SK-N-SH (cell line): Measurements from ENCODE around the gene JAG1. TPM values are rescaled to one million over a fixed set of nuclear protein-coding genes. Genes with fewer than 3 reads are reported as not detected.

Experiments
- CTCF ChIA-PET: fragments of 300-600, 350-600 bp; formaldehyde crosslinking; extraction: SDS; loops from one replicate; lab custom pipeline; 2021; lab: Yijun Ruan, JAX
- POLR2A ChIA-PET: fragments of 350-600 bp; sonication (Branson Sonifier 250); formaldehyde crosslinking; extraction: SDS; loops from one replicate; lab custom pipeline; 2020; ENCODE audit warnings: antibody characterized with exemption, inconsistent platforms; lab: Yijun Ruan, JAX
- DNase-seq: peaks from one replicate; pipeline ENCODE4 v3.0.0; 2012
- H2AFZ ChIP-seq: fragments of 200-600 bp; sonication (generic); 2 replicates; pipeline ENCODE4 v1.8.1; 2016; ENCODE audit warnings: antibody characterized with exemption, mild to moderate bottlenecking, low read depth
- H3F3A ChIP-seq: fragments of 200-600 bp; sonication (generic); replicated peaks from 2 replicates; pipeline ENCODE3; 2016; ENCODE audit warnings: antibody characterized with exemption, mild to moderate bottlenecking; ENCODE audit not compliant: insufficient read depth
- H3K27ac ChIP-seq, 2 experiments: fragments of 200-500 bp in 1 of 2; fragments of 200-600 bp in 1 of 2; sonication (Bioruptor generic) in 1 of 2; sonication (generic), shearing (Covaris generic) in 1 of 2; 2 replicates each; pipeline versions ENCODE4 v1.5.1 to v1.6.1; 2014 to 2016; ENCODE audit warnings: low read depth in 2 of 2, inconsistent platforms in 1 of 2, low read length in 1 of 2, mild to moderate bottlenecking in 1 of 2, mixed read lengths in 1 of 2
- H3K27me3 ChIP-seq: fragments of 200-600 bp; sonication (generic), shearing (Covaris generic); 2 replicates; pipeline ENCODE4 v1.6.1; 2016; ENCODE audit warnings: mixed run types; ENCODE audit not compliant: insufficient read depth
- H3K36me3 ChIP-seq, 2 experiments: fragments of 200-500 bp in 1 of 2; fragments of 200-600 bp in 1 of 2; sonication (Bioruptor generic) in 1 of 2; sonication (generic) in 1 of 2; replicated peaks in 1 of 2; 2 replicates each; pipeline versions ENCODE3 to v1.5.1; 2014 to 2016; ENCODE audit warnings: low read length in 1 of 2, mild to moderate bottlenecking in 1 of 2; ENCODE audit not compliant: insufficient read depth in 2 of 2, control insufficient read depth in 1 of 2
- H3K4me1 ChIP-seq, 2 experiments: fragments of 200-500 bp in 1 of 2; fragments of 200-600 bp in 1 of 2; sonication (Bioruptor generic) in 1 of 2; sonication (generic), shearing (Covaris generic) in 1 of 2; 2 replicates each; pipeline versions ENCODE4 v1.5.1 to v1.6.1; 2014 to 2016; ENCODE audit warnings: low read depth in 1 of 2, low read length in 1 of 2, mixed run types in 1 of 2; ENCODE audit not compliant: insufficient read depth in 2 of 2, control insufficient read depth in 1 of 2
- H3K4me2 ChIP-seq: fragments of 200-600 bp; sonication (generic), shearing (Covaris generic); 2 replicates; pipeline ENCODE4 v1.6.1; 2017; ENCODE audit warnings: mixed run types
- H3K4me3 ChIP-seq, 2 experiments: fragments of 200-500 bp in 1 of 2; fragments of 200-600 bp in 1 of 2; sonication (Bioruptor generic) in 1 of 2; sonication (generic), shearing (Covaris generic) in 1 of 2; 2 replicates each; pipeline versions ENCODE4 v1.5.1 to v1.8.1; 2014 to 2016; ENCODE audit warnings: low read depth in 2 of 2, inconsistent platforms in 1 of 2, low read length in 1 of 2, mild to moderate bottlenecking in 1 of 2, mixed read lengths in 1 of 2, moderate library complexity in 1 of 2
- H3K79me2 ChIP-seq: fragments of 200-600 bp; sonication (generic); 2 replicates; pipeline ENCODE4 v1.8.1; 2017; ENCODE audit warnings: mild to moderate bottlenecking; ENCODE audit not compliant: insufficient read depth
- H3K9ac ChIP-seq: fragments of 200-600 bp; sonication (generic); 2 replicates; pipeline ENCODE4 v1.6.1; 2017; ENCODE audit warnings: mixed run types
- H3K9me2 ChIP-seq: fragments of 200-600 bp; sonication (generic); 2 replicates; pipeline ENCODE4 v1.6.1; 2017; ENCODE audit warnings: mixed run types
- H3K9me3 ChIP-seq: fragments of 200-600 bp; sonication (generic); 2 replicates; pipeline ENCODE4 v1.6.1; 2017; ENCODE audit warnings: mixed run types, mild to moderate bottlenecking, moderate library complexity
- H4K20me1 ChIP-seq: fragments of 200-600 bp; sonication (generic); 2 replicates; pipeline ENCODE4 v1.6.1; 2017; ENCODE audit warnings: mild to moderate bottlenecking, mixed run types; ENCODE audit not compliant: insufficient read depth
- CHD2 ChIP-seq: fragments of 150-350 bp; IDR thresholded peaks from 2 replicates; pipeline ENCODE4 v1.6.1; 2018; ENCODE audit warnings: low read length; ENCODE audit not compliant: partially characterized antibody
- ELF1 ChIP-seq: IDR thresholded peaks from 2 replicates; pipeline ENCODE4 v1.4.0; 2012
- FOSL2 ChIP-seq: IDR thresholded peaks from 2 replicates; pipeline ENCODE4 v1.4.0; 2012; ENCODE audit warnings: low read depth, mild to moderate bottlenecking, moderate library complexity, borderline replicate concordance
- FOXM1 ChIP-seq: IDR thresholded peaks from 2 replicates; pipeline ENCODE4 v1.4.0; 2012; ENCODE audit warnings: low read depth, mild to moderate bottlenecking
- GABPA ChIP-seq: IDR thresholded peaks from 2 replicates; pipeline ENCODE4 v1.4.0; 2012; ENCODE audit warnings: low read depth, mild to moderate bottlenecking
- GATA2 ChIP-seq: sonication (generic); formaldehyde crosslinking; IDR thresholded peaks from 2 replicates; pipeline ENCODE4 v1.5.0; 2020; ENCODE audit warnings: mild to moderate bottlenecking, missing genetic modification reagents
- JUND ChIP-seq: IDR thresholded peaks from 2 replicates; pipeline ENCODE4 v1.4.0; 2012
- MXI1 ChIP-seq: IDR thresholded peaks from 2 replicates; pipeline ENCODE4 v1.6.1; 2012; ENCODE audit warnings: mild to moderate bottlenecking, low read depth, low read length, improper control_type of control experiment
- NRF1 ChIP-seq: IDR thresholded peaks from 2 replicates; pipeline ENCODE4 v1.6.1; 2012; ENCODE audit warnings: low read depth, mild to moderate bottlenecking, low read length
- POLR2AphosphoS5 ChIP-seq: IDR thresholded peaks from 2 replicates; pipeline ENCODE4 v1.6.1; 2012; ENCODE audit warnings: low read depth, low read length
- RAD21 ChIP-seq: IDR thresholded peaks from 2 replicates; pipeline ENCODE4 v1.6.1; 2012; ENCODE audit warnings: mild to moderate bottlenecking, low read length
- RCOR1 ChIP-seq: fragments of 150-350 bp; IDR thresholded peaks from 2 replicates; pipeline ENCODE4 v1.6.1; 2017; ENCODE audit warnings: antibody characterized with exemption, low read length
- RFX5 ChIP-seq: IDR thresholded peaks from 2 replicates; pipeline ENCODE4 v1.6.1; 2012; ENCODE audit warnings: mild to moderate bottlenecking, improper control_type of control experiment, low read length
- TCF12 ChIP-seq: IDR thresholded peaks from 2 replicates; pipeline ENCODE4 v1.4.0; 2012
- YY1 ChIP-seq: IDR thresholded peaks from 2 replicates; pipeline ENCODE4 v1.4.0; 2012; ENCODE audit warnings: low read depth, mild to moderate bottlenecking
- WGBS: methylation state at CpG from one replicate; pipeline ENCODE4 v1.1.6; 2017; ENCODE audit warnings: low lambda C conversion rate; 5-methylcytosine and 5-hydroxymethylcytosine counted together
- polyA plus RNA-seq, 3 experiments: library from polyadenylated mRNA; depleted of rRNA; stranded (reverse); fragments of >200 nt; gene quantifications; 2 replicates each; pipeline ENCODE4 v1.2.3, GENCODE V29; 2012
- TF ChIP-seq, protein P1 (sequence below): fragments of 150-350 bp; IDR thresholded peaks from 2 replicates; pipeline ENCODE4 v1.6.1; 2016; ENCODE audit warnings: mild to moderate bottlenecking, low read depth, low read length
- TF ChIP-seq, protein P2 (sequence below): IDR thresholded peaks from 2 replicates; pipeline ENCODE4 v1.4.0; 2012; ENCODE audit warnings: low read depth, borderline replicate concordance
- TF ChIP-seq, protein P3 (sequence below): IDR thresholded peaks from 2 replicates; pipeline ENCODE4 v1.6.1; 2012; ENCODE audit warnings: mild to moderate bottlenecking, low read depth, low read length, moderate library complexity
- TF ChIP-seq, protein P4 (sequence below): IDR thresholded peaks from 2 replicates; pipeline ENCODE4; 2012

JAG1 gene
- polyA plus RNA-seq, 1 of the 3 experiments (the other 2 are of a cell fraction): 6.0 TPM

DNA sequence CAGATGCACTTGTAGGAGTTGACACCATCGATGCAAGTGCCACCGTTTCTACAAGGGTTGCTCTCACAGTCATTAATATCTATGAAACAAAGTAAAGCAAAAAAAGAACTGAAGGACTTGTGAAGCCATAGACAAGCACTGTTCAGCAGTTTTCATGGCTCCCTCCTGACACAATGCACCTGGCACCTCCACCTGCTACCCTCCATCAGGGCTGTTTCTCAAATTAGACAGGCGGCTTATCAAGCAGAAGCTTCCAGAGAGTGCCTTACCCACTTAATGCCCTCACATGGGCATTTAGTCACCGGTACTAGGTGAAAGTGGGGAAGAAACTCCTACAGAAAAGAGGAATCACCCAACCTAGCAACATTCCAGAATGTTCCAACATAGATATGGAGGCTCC is 27.8 kb downstream of the JAG1 start:
- Histone ChIP-seq H3K4me3 (no peak overlapping the region), H3K9me3 (no peaks in the 10 kb centered on the region), H3K9me2 (no peaks in the 10 kb centered on the region), H3K9ac (no peak overlapping the region), H4K20me1 (no peaks in the 10 kb centered on the region)
- WGBS: 100% methylated on average over 4 of the region's 4 CpGs
- no peak for TF ChIP-seq YY1
- TF ChIP-seq, protein P1, sequence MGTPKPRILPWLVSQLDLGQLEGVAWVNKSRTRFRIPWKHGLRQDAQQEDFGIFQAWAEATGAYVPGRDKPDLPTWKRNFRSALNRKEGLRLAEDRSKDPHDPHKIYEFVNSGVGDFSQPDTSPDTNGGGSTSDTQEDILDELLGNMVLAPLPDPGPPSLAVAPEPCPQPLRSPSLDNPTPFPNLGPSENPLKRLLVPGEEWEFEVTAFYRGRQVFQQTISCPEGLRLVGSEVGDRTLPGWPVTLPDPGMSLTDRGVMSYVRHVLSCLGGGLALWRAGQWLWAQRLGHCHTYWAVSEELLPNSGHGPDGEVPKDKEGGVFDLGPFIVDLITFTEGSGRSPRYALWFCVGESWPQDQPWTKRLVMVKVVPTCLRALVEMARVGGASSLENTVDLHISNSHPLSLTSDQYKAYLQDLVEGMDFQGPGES: no peak
- TF ChIP-seq, protein P2, sequence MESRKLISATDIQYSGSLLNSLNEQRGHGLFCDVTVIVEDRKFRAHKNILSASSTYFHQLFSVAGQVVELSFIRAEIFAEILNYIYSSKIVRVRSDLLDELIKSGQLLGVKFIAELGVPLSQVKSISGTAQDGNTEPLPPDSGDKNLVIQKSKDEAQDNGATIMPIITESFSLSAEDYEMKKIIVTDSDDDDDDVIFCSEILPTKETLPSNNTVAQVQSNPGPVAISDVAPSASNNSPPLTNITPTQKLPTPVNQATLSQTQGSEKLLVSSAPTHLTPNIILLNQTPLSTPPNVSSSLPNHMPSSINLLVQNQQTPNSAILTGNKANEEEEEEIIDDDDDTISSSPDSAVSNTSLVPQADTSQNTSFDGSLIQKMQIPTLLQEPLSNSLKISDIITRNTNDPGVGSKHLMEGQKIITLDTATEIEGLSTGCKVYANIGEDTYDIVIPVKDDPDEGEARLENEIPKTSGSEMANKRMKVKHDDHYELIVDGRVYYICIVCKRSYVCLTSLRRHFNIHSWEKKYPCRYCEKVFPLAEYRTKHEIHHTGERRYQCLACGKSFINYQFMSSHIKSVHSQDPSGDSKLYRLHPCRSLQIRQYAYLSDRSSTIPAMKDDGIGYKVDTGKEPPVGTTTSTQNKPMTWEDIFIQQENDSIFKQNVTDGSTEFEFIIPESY: no peak
- TF ChIP-seq GABPA: no peak
- TF ChIP-seq ELF1: no peak
- TF ChIP-seq JUND: no peak
- TF ChIP-seq NRF1: no peak
- no peak for TF ChIP-seq FOXM1
- no peak for TF ChIP-seq TCF12
- TF ChIP-seq GATA2: no peak
- no peak for TF ChIP-seq FOSL2
- TF ChIP-seq, all 33 proteins: peak for 0
- peaks cover 11% of the 10 kb centered on the region; the same call in 1 of the 2 replicates for H3K79me2 ChIP-seq
- H3K36me3 ChIP-seq: peaks cover 47 to 94% of the 10 kb centered on the region in 2 experiments
- H2AFZ ChIP-seq: no peak overlapping the region
- H3K27me3 ChIP-seq: no peaks in the 10 kb centered on the region
- H3F3A ChIP-seq: peaks cover 21% of the 10 kb centered on the region
- H3K27ac ChIP-seq: peak overlapping the region in 1 of 2 experiments; percentile 19; a peak in 1 of 4 replicates
- H3K4me1 ChIP-seq: peaks cover 12 to 61% of the 10 kb centered on the region in 2 experiments; a peak in 3 of 4 replicates
- no peak for DNase-seq
- ChIA-PET POLR2A (no interaction called here), CTCF (interaction anchor here (0.5 to 1.1 kb wide), 2 partner anchors 25 to 114 kb away, joined by 3 read pairs; no protein-coding TSS in a partner anchor)
- no peak overlapping the region for H3K4me2 ChIP-seq

DNA sequence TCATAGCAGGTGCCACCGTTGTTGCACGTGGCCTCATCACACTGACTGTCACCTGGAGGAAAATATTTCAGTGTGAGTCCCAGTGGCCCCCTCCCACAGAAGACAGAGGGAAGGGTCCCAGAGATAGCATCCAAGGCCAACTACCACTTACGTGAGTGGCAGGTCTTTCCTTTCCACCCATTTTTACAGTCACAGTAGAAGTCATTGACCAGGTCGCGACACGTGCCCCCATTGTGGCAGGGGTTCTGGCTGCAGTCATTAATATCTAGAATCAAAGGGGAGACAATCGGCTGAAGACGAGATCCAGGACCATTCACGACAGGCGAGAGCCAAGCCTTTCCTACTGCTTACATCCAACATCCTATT is 28.6 kb downstream of the JAG1 start:
- POLR2A ChIA-PET: no interaction called here
- Histone ChIP-seq H4K20me1 (no peaks in the 10 kb centered on the region; the same call in 1 of the 2 replicates), H3F3A (peaks cover 21% of the 10 kb centered on the region), H3K79me2 (peaks cover 7% of the 10 kb centered on the region; the same call in 1 of the 2 replicates), H3K9me2 (no peaks in the 10 kb centered on the region), H3K27ac (peak overlapping the region; percentile 62 to 79; a peak in 3 of 4 replicates), H3K27me3 (no peaks in the 10 kb centered on the region), H3K9me3 (no peaks in the 10 kb centered on the region), H3K36me3 (peaks cover 51 to 94% of the 10 kb centered on the region in 2 experiments), H3K9ac (no peak overlapping the region), H3K4me3 (no peak overlapping the region), H3K4me1 (peaks cover 12 to 56% of the 10 kb centered on the region in 2 experiments; a peak in 3 of 4 replicates), H2AFZ (no peak overlapping the region), H3K4me2 (no peak overlapping the region)
- CTCF ChIA-PET: interaction anchor here (0.9 to 2.3 kb wide), 3 partner anchors 13 to 29 kb away, joined by 3 to 10 read pairs (median 3); no protein-coding TSS in a partner anchor
- no peak for DNase-seq
- 94% methylated on average over 10 of the region's 10 CpGs for WGBS
- TF ChIP-seq, protein P3, sequence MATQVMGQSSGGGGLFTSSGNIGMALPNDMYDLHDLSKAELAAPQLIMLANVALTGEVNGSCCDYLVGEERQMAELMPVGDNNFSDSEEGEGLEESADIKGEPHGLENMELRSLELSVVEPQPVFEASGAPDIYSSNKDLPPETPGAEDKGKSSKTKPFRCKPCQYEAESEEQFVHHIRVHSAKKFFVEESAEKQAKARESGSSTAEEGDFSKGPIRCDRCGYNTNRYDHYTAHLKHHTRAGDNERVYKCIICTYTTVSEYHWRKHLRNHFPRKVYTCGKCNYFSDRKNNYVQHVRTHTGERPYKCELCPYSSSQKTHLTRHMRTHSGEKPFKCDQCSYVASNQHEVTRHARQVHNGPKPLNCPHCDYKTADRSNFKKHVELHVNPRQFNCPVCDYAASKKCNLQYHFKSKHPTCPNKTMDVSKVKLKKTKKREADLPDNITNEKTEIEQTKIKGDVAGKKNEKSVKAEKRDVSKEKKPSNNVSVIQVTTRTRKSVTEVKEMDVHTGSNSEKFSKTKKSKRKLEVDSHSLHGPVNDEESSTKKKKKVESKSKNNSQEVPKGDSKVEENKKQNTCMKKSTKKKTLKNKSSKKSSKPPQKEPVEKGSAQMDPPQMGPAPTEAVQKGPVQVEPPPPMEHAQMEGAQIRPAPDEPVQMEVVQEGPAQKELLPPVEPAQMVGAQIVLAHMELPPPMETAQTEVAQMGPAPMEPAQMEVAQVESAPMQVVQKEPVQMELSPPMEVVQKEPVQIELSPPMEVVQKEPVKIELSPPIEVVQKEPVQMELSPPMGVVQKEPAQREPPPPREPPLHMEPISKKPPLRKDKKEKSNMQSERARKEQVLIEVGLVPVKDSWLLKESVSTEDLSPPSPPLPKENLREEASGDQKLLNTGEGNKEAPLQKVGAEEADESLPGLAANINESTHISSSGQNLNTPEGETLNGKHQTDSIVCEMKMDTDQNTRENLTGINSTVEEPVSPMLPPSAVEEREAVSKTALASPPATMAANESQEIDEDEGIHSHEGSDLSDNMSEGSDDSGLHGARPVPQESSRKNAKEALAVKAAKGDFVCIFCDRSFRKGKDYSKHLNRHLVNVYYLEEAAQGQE: no peak
- no peak for TF ChIP-seq MXI1
- TF ChIP-seq, protein P2: no peak
- TF ChIP-seq, protein P4, sequence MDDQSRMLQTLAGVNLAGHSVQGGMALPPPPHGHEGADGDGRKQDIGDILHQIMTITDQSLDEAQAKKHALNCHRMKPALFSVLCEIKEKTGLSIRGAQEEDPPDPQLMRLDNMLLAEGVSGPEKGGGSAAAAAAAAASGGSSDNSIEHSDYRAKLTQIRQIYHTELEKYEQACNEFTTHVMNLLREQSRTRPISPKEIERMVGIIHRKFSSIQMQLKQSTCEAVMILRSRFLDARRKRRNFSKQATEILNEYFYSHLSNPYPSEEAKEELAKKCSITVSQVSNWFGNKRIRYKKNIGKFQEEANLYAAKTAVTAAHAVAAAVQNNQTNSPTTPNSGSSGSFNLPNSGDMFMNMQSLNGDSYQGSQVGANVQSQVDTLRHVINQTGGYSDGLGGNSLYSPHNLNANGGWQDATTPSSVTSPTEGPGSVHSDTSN: no peak
- no peak for TF ChIP-seq RFX5
- no peak for TF ChIP-seq RCOR1
- no peak for TF ChIP-seq TCF12
- TF ChIP-seq ELF1: no peak
- TF ChIP-seq CHD2: no peak
- no peak for TF ChIP-seq RAD21
- TF ChIP-seq POLR2AphosphoS5: no peak
- TF ChIP-seq FOSL2: no peak
